HepG2 (cell line): ENCODE data around the gene SYT17. TPM values are rescaled to one million over a fixed set of nuclear protein-coding genes. Genes with fewer than 3 reads are reported as not detected.

ENCODE experiments used
- ATAC-seq: fragments of 200-7000 bp; cut with Tn5 transposase; 3 replicates; pipeline ENCODE4 v1.9.1; 2020; ENCODE audit warnings: mild to moderate bottlenecking, moderate library complexity
- BruUV-seq: library from RNA; stranded (reverse); fragments of 400-500 nt; replicated peaks from 2 replicates; lab custom pipeline; 2021; lab: Mats Ljungman, UMichigan
- CTCF ChIA-PET: fragments of 300-600 bp; formaldehyde crosslinking; extraction: SDS; loops from one replicate; lab custom pipeline; 2021; ENCODE audit warnings: low total read pairs, inconsistent platforms, low intra/inter-chr PET ratio; lab: Yijun Ruan, JAX
- POLR2A ChIA-PET: fragments of 350-600 bp; sonication (Branson Sonifier 250); formaldehyde crosslinking; loops from one replicate; lab custom pipeline; 2020; ENCODE audit warnings: antibody characterized with exemption, inconsistent platforms; lab: Yijun Ruan, JAX
- DNase-seq: peaks from one replicate; pipeline ENCODE4 v3.0.0-alpha.2; 2015; ENCODE audit warnings: low spot score
- FAIRE-seq: peaks from 3 replicates; lab custom pipeline; 2011; peaks lifted over from hg19 to GRCh38; lab: Jason Lieb, UNC
- H2AFZ ChIP-seq: one replicate; pipeline ENCODE4 v1.6.1; 2011; ENCODE audit warnings: low read length, inconsistent platforms
- H3K27ac ChIP-seq: fragments of 300-600 bp; 3 replicates; pipeline ENCODE4 v1.8.0; 2011; ENCODE audit warnings: mixed run types, mild to moderate bottlenecking, mixed read lengths, low read length, inconsistent platforms; ENCODE audit not compliant: insufficient read depth; ENCODE audit errors: extremely low read length
- H3K27me3 ChIP-seq, 2 experiments: fragments of 200-600 bp in 1 of 2; 2 replicates in 1 of 2; 3 replicates in 1 of 2; pipeline versions ENCODE4 v1.6.0 to v1.8.0; 2011; ENCODE audit warnings: low read length in 2 of 2, mild to moderate bottlenecking in 2 of 2, moderate library complexity in 2 of 2, inconsistent platforms in 1 of 2; ENCODE audit not compliant: insufficient read depth in 2 of 2, control insufficient read depth in 1 of 2
- H3K36me3 ChIP-seq, 2 experiments: fragments of 200-600 bp in 1 of 2; replicated peaks in 1 of 2; 2 replicates in 1 of 2; 3 replicates in 1 of 2; pipeline versions ENCODE4 v1.5.1 to v1.8.0; 2011; ENCODE audit warnings: low read length in 2 of 2, inconsistent platforms in 1 of 2; ENCODE audit not compliant: insufficient read depth in 2 of 2, control insufficient read depth in 1 of 2
- H3K4me1 ChIP-seq: 2 replicates; pipeline ENCODE4 v1.5.1; 2012; ENCODE audit warnings: low read length, inconsistent platforms; ENCODE audit not compliant: insufficient read depth
- H3K4me2 ChIP-seq: 2 replicates; pipeline ENCODE4 v1.6.0; 2011; ENCODE audit warnings: low read depth, low read length, inconsistent platforms
- H3K4me3 ChIP-seq, 3 experiments: fragments of 200-600 bp in 1 of 3; sonication (generic), shearing (Covaris generic) in 1 of 3; replicated peaks in 1 of 3; 2 replicates each; pipeline ENCODE4 v1.5.1; 2011 to 2016; ENCODE audit warnings: low read length in 3 of 3, inconsistent platforms in 2 of 3, low read depth in 2 of 3, mild to moderate bottlenecking in 2 of 3, control low read depth in 1 of 3, mixed read lengths in 1 of 3; ENCODE audit not compliant: insufficient read depth in 1 of 3
- H3K79me2 ChIP-seq: one replicate; pipeline ENCODE4 v1.6.1; 2011; ENCODE audit warnings: low read length, inconsistent platforms; ENCODE audit not compliant: insufficient read depth
- H3K9ac ChIP-seq: 2 replicates; pipeline ENCODE4 v1.6.0; 2011; ENCODE audit warnings: mild to moderate bottlenecking, low read depth, low read length, inconsistent platforms; ENCODE audit not compliant: insufficient read depth
- H3K9me3 ChIP-seq: 2 replicates; pipeline ENCODE4 v1.5.1; 2012; ENCODE audit warnings: mild to moderate bottlenecking, low read length
- H4K20me1 ChIP-seq: 2 replicates; pipeline ENCODE4 v1.6.0; 2011; ENCODE audit warnings: inconsistent platforms, mild to moderate bottlenecking, low read length, moderate library complexity; ENCODE audit not compliant: insufficient read depth
- CTCF ChIP-seq: sonication (generic); formaldehyde crosslinking; IDR thresholded peaks from 2 replicates; pipeline ENCODE4 v1.5.0; 2020; ENCODE audit warnings: mild to moderate bottlenecking, missing genetic modification reagents, moderate library complexity
- GZF1 ChIP-seq: sonication (generic); formaldehyde crosslinking; IDR thresholded peaks from 2 replicates; pipeline ENCODE4 v1.5.1; 2020; ENCODE audit warnings: mild to moderate bottlenecking, missing genetic modification reagents
- HMGXB3 ChIP-seq: sonication (generic); formaldehyde crosslinking; IDR thresholded peaks from 2 replicates; pipeline ENCODE4 v1.4.0; 2020; ENCODE audit warnings: missing genetic modification reagents, borderline replicate concordance
- HNF4A ChIP-seq: sonication (generic); formaldehyde crosslinking; IDR thresholded peaks from 2 replicates; pipeline ENCODE4 v1.4.0; 2020; ENCODE audit warnings: missing genetic modification reagents
- MAF1 ChIP-seq: sonication (generic); formaldehyde crosslinking; IDR thresholded peaks from 2 replicates; pipeline ENCODE4 v1.5.0; 2020; ENCODE audit warnings: missing genetic modification reagents, borderline replicate concordance
- MAZ ChIP-seq, 2 experiments: sonication (generic) in 1 of 2; formaldehyde crosslinking in 1 of 2; IDR thresholded peaks; 2 replicates each; pipeline versions ENCODE4 v1.5.0 to v1.6.1; 2012 to 2020; ENCODE audit warnings: low read depth in 2 of 2, mild to moderate bottlenecking in 2 of 2, borderline replicate concordance in 1 of 2, improper control_type of control experiment in 1 of 2, low read length in 1 of 2, missing genetic modification reagents in 1 of 2, moderate library complexity in 1 of 2
- MIER2 ChIP-seq: IDR thresholded peaks from 2 replicates; pipeline ENCODE4 v1.6.1; 2016; ENCODE audit warnings: missing biosample characterization, missing genetic modification reagents
- RFXANK ChIP-seq: IDR thresholded peaks from 2 replicates; pipeline ENCODE4 v1.6.1; 2016
- THAP8 ChIP-seq: sonication (generic); formaldehyde crosslinking; IDR thresholded peaks from 2 replicates; pipeline ENCODE4 v1.5.1; 2020; ENCODE audit warnings: missing genetic modification reagents, mild to moderate bottlenecking, borderline replicate concordance
- ZNF746 ChIP-seq: sonication (generic); formaldehyde crosslinking; IDR thresholded peaks from 2 replicates; pipeline ENCODE4 v1.8.0; 2022; ENCODE audit warnings: mild to moderate bottlenecking, missing genetic modification reagents
- WGBS: methylation state at CpG from one replicate; pipeline ENCODE4 v1.1.6; 2017; ENCODE audit warnings: low lambda C conversion rate; 5-methylcytosine and 5-hydroxymethylcytosine counted together
- in situ Hi-C: cut with HindIII; loops from 2 replicates; pipeline ENCODE4 v1.10.0; 2017; ENCODE audit warnings: low pct_unique_long_range_greater_than_20kb; ENCODE audit not compliant: extremely low pct_ligation_motif_present
- intact Hi-C: fragments of 100-400 bp; cut with micrococcal nuclease; formaldehyde crosslinking; loops from one replicate; pipeline ENCODE4 v1.10.0; 2022; ENCODE audit not compliant: unreplicated experiment
- polyA plus RNA-seq, 8 experiments: library from polyadenylated mRNA; depleted of rRNA in 3 of 8; stranded (reverse) in 7 of 8; unstranded in 1 of 8; fragments of >200 nt; fragmentation: Illumina TruSeq in 4 of 8; extraction: Trizol in 4 of 8; gene quantifications; 2 replicates each; pipeline versions ENCODE4 v1.2.1 to v1.2.3, GENCODE V29; 2011 to 2016; ENCODE audit warnings: low read depth in 4 of 8, missing spikeins in 1 of 8, mixed read lengths in 1 of 8; ENCODE audit not compliant: insufficient read depth in 1 of 8
- total RNA-seq, 5 experiments: library from RNA; depleted of rRNA; stranded (reverse); fragments of >200 nt; fragmentation: Illumina TruSeq; extraction: Trizol; gene quantifications; 2 replicates each; pipeline ENCODE4 v1.2.3, GENCODE V29; 2016; ENCODE audit warnings: low read depth in 1 of 5

Gene SYT17
- total and polyA plus RNA-seq, 2 of the 13 experiments (the other 11 are each of a cell fraction or from before 2014, with no cell fraction given), result 0.44 TPM; not detected in 1

- Histone ChIP-seq H3K27ac (no peak overlapping the region), H3K4me2 (no peak overlapping the region), H3K79me2 (no peaks in the 10 kb centered on the region), H4K20me1 (no peaks in the 10 kb centered on the region), H2AFZ (no peak overlapping the region), H3K4me1 (no peaks in the 10 kb centered on the region), H3K36me3 (no peaks in the 10 kb centered on the region), H3K9ac (no peak overlapping the region), H3K9me3 (no peaks in the 10 kb centered on the region), H3K4me3 (no peak overlapping the region), H3K27me3 (peaks cover 2 to 43% of the 10 kb centered on the region in 2 experiments; a peak in 4 of 5 replicates)
- no peak for DNase-seq
- POLR2A ChIA-PET, result interaction anchor here (0.7 kb wide), 1 partner anchor 11 kb away, joined by 3 read pairs; no protein-coding TSS in a partner anchor
- BruUV-seq, result no TSS peak
- no peak for ATAC-seq
- in situ Hi-C loops, result loop anchor here (10.0 kb wide), 1 partner anchor 60 kb away; no protein-coding TSS in a partner anchor
- TF ChIP-seq HNF4A (CRISPR knock-in tag), result no peak
- TF ChIP-seq MAZ (IDR thresholded peaks at IDR 0.05; ENCODE audit: borderline replicate concordance, low read depth, low read length), result no peak
- no peak for TF ChIP-seq MAZ (CRISPR knock-in tag; IDR thresholded peaks at IDR 0.05; ENCODE audit: low read depth)
- TF ChIP-seq THAP8, result no peak
- TF ChIP-seq RFXANK (CRISPR knock-in tag), result no peak
- TF ChIP-seq ZNF746 (CRISPR knock-in tag), result no peak
- TF ChIP-seq GZF1 (CRISPR knock-in tag), result no peak
- no peak for TF ChIP-seq CTCF (CRISPR knock-in tag)
- no peak for TF ChIP-seq MAF1 (CRISPR knock-in tag)
- no peak for TF ChIP-seq MIER2
- TF ChIP-seq HMGXB3 (CRISPR knock-in tag), result no peak
- 8% methylated on average over 3 of the region's 3 CpGs for WGBS
- intact Hi-C loops, result no loop called here
- CTCF ChIA-PET, result no interaction called here
- FAIRE-seq, result no peak
Measured at GRCh38 chr16:19145010-19145409, 23.0 kb upstream of the SYT17 start.
